Head of caudate nucleus (tissue), 42 donors: ENCODE data around the gene ADAT3.
"Not testable (repeated sequence)": the region's sequence is repeated elsewhere in the genome, so short reads cannot be mapped to it uniquely, and the experiment has no call there.

Experiments
- DNase-seq, 42 donors: peaks; one replicate each; pipeline versions ENCODE4 v3.0.0 to v3.0.0-alpha.2; 2020 to 2021; ENCODE audit warnings: mixed read lengths in 7 of 42
- intact Hi-C: fragments of 100-400 bp; cut with DNase I; formaldehyde crosslinking; loops from one replicate; pipeline ENCODE4 v1.15.0; 2022

Gene ADAT3

DNA sequence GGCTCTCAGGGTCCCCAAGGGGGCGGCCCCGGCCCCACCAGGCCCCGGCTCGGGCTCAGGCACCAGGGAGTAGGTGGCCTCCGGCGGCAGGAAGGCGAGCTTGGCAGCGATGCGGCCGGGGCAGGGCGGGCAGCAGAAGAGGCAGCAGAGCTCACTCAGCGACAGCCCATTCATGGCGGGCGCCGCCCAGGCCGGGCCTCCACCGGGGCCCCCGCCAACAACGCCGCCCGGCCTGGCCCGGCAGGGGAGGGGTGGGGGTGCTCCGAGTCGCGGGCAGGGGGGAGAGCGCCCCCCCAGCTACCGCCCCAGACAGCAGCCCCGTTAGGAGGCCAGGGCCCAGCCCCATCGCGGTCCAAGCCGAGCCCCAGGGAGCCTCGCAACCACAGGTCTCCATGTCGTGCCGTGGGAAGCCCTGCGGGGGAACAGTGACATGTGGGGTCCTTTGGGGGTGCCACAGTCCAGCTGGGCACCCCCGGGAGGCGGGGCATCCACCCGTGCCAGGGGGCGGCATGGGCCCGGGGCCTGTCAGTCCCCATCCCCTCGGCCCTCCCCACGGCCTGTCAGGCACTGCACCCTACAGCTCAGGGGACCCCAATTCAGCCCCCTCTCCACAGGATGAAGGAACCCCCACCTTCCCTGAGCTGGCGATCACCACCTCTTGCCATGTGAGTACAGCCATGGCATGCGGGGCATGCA is 23.7 kb upstream of the ADAT3 start:
- intact Hi-C loops, result not testable (repeated sequence)
- peak in 12 of 42 donors; percentile 24 to 71 (median 52) for DNase-seq

DNA sequence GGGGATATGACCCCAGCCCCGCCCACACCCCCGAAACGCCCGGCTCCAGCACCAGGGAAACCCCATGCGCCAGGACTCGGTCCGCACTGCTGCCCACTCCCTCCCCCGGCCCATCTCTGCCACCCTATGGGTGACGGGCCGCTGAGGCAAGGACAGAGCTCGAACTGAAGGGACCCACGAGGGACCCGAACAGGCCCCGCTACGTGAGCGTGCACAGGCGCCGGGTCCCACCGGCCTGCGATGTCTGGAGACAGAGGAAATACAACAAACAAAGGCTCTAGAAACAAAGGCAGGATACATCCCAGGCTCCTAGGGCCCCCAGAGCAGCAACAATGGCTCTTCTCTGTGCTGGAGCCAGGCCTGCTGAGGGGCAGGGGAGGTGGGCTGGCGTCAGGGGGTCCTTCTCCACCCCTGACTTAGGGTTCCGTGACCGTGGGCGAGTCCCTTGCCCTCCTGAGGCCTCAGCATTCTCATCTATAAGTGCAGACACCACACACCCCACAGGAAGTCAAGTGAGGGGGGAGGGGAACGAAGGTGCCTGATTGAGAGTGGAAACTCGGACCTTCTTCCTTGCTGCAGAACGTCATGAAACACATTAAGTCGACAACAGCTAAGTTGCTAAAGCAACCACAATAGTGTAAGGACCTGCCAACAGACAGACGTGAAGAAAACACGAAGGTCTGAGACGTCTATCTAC is 23.0 kb upstream of the ADAT3 start:
- DNase-seq, result peak in 26 of 42 donors; percentile 31 to 76 (median 57)
- intact Hi-C loops, result no loop called here

DNA sequence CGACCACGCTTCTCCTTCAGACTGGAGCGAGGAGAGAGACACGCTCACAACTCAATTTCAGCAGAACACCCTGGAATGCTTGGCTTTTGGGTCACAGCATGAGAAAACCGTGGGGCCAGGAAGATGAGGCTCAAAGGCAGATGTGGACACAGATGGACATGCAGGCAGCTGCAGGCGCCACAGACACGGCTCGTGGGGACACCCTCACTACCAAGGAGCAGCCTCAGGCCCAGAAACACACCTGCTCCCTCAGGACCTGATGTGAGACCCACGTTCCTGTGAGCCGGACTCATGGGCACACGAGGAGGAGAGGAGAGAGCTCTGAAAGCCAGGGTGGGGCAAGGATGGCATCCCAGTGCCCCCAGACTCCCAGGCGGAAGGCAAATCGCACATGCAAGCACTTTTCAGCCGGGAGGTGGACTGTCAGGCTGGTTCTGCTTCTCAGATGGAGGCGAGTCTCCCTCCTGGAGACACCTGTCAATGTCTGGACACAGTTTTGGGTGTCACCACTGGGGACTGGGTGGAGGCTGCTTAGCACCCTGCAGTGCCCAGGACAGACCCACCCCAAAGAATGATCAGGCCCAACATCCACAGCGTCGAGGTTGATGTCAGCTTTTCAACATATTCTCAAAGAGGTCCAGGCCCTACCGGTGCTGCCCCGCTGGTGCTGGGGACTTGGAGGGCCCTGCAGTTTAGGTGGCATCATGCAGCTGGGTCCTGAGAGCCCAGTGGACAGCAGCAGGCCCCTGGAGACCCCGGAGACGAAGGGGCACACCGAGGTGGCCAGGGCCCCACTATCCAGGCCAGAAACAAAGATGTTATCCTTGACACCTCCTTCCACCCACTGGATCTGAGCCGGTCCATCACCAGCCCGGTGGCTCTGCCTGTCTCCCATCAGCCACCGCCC is 22.2 kb upstream of the ADAT3 start:
- peak in 2 of 42 donors; percentile 31 to 41 for DNase-seq
- intact Hi-C loops, result no loop called here

DNA sequence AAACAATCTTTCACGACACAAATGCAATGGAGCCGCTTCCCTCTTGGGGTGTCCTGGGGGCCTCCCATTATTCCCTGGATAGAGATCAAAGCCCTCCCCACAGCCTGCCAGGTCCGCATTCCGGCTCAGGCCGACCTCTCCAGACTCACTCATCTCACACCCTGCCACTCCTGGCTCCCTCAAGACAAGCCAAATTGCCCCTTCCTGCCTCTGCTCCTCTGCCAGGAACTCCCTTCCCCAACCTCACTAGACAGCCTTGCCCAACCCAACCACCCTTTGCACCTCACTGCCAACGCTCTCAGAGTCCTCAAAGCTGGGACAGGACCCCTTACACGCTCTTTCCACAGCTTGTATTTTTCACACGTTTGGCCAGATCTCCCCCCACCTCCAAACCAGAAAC is 21.4 kb upstream of the ADAT3 start:
- intact Hi-C loops, result no loop called here
- DNase-seq, result no peak

DNA sequence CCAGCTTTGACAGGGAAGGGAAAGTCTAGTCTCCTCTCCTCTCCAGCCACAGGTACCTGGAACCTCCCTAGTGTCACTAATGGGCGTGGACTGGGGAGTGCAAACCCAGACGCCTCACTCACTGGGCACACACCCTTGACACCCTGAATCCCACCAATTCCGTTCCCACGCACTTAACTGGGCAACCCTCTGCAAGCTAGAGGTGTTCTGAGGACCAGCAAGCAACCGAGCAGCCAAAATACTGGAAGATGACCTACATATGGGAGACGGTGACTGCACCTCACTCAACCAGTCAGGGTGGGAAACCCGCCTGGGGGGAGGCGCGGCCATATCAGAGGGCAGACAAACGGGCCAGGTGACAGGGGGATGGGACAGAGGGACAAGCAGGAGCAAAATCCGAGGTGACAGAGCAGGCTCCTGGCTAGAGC is 20.9 kb upstream of the ADAT3 start:
- intact Hi-C loops, result no loop called here

DNA sequence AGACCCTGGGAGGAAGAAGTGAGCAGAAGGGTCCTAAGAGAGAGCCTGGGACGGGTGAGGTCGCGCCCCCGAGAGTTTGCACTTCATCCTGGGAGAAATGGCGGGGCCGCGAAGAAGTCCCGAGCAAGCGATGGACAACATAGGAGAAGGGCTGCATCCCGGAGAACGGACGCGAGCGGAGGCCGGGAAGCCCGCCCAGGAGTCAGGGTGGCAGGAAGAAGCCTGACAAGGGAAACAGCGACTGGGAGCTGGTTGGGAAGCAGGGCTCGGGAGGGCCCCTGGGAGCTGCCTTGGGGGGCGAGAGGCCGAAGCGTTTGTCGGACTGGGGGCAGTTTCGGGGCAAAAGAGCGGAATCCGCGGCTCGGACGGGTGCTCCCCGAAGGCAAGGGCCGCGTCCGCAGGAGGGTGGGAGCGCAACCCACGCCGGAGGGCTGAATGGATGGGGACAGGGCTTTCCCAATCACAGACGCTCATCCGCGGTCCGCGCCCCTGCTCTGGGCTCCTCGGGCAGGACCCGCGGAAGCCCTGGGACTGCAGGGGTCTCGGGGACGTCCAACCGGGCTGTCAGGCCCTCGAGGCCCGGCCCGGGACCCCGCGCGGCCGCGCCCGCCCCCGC is 20.4 kb upstream of the ADAT3 start:
- DNase-seq, result peak in 1 of 42 donors; percentile 34
- intact Hi-C loops, result no loop called here

More for the DNA sequence above, 20.9 kb upstream of the ADAT3 start:
- DNase-seq, result no peak

DNA sequence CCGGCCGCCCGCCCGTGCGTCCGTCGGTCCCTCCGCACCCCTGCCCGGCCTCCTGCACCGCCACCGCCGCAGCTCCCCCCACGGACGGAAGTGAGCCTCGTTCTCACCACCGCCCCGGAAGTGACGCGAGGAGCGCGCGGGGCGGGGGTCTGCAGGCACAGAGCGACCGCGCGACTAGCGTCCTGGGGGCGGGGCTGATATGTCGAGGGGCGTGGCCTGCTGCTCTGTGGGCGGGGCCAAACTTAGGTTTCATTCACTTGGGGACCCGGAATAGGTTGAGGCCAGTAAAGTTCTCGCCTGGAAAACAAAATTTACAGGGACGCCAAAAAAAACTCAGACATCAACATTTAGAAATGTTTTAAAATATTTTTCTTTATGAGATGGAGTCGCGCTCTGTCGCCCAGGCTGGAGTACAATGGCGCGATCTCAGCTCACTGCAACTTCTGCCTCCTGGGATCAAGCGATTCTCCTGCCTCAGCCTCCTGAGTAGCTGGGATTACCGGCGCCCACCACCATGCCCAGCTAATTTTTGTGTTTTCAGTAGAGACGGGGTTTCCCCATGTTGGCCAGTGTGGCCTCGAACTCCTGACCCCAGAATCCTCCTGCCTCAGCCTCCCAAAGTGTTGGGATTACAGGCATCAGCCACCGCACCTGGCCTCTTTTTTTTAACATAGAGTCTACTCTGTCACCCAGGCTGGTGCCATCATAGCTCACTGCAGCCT is 19.6 kb upstream of the ADAT3 start, which contains the start of gene ABHD17A:
ABHD17A (minus strand) TSS at position 99 of the 722 bp plus-strand sequence. CDS start 3,930 bp downstream, outside the sequence.
- DNase-seq, result peak; percentile 88 to 98 (median 95)
- intact Hi-C loops, result not testable (repeated sequence)

DNA sequence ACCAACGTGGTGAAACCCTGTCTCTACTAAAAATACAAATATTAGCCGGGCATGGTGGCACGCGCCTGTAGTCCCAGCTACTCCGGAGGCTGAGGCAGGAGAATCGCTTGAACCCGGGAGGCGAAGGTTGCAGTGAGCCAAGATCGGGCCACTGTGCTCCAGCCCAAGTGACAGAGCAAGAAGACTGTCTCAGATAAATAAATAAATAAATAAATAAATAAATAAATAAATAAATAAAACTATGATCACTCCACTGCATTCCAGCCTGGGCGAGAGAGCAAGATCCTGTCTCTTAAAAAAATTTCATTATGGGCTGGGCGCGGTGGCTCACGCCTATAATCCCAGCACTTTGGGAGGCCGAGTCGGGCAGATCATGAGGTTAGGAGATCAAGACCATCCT is 18.8 kb upstream of the ADAT3 start:
- DNase-seq, intact Hi-C loops: not testable (repeated sequence)

DNA sequence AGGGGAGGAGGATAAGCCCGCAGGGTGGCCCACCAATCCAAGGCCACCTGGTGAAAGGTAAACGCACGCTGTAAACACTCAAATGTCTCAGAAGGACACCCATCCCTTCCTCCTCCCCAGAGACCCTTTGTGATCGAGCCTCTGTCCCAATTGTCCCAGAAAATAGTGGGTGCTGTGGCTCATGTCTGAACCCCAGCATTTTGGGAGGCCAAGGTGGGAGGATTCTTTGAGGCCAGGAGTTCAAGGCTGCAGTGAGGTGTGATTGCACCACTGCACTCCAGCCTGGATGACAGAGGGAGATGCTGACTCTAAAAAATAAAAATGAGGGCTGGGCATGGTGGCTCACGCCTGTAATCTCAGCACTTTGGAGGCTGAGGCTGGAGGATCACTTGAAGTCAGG is 16.8 kb upstream of the ADAT3 start:
- no peak for DNase-seq
- intact Hi-C loops, result no loop called here

DNA sequence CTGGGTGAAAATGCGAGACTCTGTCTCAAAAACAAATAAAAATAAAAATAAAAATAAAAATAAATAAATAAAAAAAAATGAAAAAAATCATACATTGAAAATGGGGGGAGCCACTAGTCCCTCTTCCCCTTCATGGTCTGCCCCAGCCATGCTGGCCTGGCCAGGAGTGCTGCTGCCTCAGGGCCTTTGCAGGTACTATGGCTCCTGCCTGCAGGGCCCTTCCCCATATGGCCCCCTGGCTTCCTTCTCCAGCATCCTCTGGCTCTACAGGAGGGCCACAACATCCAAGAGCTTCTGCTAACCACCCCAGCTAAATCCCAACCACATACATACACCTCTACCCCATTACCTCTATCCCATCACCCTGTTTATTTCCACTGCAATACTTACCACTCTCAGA is 15.3 kb upstream of the ADAT3 start:
- DNase-seq, result no peak

DNA sequence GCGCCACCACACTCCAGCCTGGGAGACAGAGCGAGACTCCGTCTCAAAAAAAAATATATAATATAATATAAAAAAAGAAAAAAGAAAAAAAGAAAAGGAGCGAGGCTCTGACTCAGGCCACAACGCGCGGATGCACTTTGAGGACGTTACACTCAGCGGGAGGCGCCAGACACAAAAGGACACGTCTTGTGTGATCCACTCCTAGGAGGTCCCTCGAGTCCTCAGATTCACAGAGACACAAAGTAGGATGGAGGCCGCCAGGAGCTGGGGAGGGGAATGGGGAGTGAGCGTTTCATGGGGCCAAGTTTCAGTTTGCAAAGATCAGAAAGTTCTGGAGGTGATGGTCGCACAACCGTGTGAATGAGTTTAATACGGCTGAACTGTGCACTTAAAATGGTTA is 11.4 kb upstream of the ADAT3 start:
- no peak for DNase-seq
- intact Hi-C loops, result no loop called here

More for the DNA sequence above, 15.3 kb upstream of the ADAT3 start:
- intact Hi-C loops, result no loop called here

DNA sequence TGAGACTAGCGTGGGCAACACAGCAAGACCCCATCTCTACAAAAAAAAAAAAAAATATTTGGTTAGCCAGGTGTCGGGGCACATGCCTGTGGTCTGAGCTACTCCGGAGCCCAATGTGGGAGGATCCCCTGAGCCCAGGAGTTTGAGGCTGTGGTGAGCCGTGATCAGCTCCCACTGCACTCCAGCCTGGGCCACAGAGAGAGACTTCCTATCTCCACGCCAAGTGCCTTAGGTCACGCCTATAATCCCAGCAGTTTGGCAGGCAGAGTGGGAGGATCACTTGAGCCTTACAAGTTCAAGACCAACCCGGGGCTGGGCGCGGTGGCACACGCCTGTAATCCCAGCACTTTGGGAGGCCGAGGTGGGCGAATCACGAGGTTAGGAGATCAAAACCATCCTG is 8.7 kb upstream of the ADAT3 start:
- DNase-seq, result no peak
- intact Hi-C loops, result no loop called here

DNA sequence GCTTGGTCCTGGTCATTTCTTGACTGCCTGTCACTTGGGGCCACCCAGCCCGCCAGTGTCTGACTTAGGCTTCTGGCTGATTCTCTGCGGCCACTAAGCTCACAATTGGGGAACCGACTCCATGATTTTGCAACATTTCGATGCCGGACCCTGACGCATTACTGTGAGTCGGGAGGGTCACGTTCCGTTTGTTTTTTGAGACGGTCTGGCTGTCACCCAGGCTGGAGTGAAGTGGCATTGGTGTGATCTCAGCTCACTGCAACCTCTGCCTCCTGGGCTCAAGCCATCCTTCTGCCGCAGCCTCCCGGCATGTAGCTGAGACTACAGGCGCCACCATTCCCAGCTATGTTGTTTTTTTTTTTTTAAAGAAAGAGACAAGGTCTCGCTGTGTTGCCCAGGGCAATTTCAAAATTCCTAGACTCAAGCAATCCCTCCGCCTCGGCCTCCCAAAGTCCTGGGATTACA is 3.2 kb upstream of the ADAT3 start:
- DNase-seq, result peak in 21 of 42 donors; percentile 15 to 70 (median 40)
- intact Hi-C loops, result no loop called here

DNA sequence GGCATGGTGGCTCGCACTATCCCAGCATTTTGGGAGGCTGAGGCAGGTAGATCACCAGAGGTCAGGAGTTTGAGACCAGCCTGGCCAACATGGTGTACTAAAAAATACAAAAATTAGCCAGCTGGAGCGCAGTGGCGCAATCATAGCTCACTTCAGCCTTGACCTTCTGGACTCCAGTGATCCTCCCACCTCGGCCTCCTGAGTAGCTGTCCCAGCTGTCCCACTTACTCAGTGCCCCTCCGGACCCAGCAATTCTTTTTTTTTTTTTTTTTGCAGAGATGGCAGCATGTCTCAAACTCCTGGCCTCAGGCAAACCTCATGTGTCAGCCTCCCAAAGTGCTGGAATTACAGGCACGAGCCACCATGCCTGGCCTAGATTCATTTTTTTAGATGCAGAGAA is 2.3 kb upstream of the ADAT3 start:
- no peak for DNase-seq
- intact Hi-C loops, result no loop called here

DNA sequence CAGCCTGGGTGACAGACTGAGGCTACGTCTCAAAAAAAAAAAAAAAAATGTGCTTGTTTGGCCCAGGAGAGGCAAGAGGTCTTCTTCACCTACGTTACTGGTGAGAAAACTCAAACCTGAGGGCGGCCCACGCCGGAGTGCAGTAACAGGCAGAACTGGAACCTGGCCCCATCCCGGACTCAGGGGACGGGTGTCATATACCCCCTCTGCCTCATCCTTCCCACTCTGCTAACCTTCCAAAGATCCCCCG is 414 bp upstream of the ADAT3 start:
- DNase-seq, result no peak
- intact Hi-C loops, result no loop called here

DNA sequence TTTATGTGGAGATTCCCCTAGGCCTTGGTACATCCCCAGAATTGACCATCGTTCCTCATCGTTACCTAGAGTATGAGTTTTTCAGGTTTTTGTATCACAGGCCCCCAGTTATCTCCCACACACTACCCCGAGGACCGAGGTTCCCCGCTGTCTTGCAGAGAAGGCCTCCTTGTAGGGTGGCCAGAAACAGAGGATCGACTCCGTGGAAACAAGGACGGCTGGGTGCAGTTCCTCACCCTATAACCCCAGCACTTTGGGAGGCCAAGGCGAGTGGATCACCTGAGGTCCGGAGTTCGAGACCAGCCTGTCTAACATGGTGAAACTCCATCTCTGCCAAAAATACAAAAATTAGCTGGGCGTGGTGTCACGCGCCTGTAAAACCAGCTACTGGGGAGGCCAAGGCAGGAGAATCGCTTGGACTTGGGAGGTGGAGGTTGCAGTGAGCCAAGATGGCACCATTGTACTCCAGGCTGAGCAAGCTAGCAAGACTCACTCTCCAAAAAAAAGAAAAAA is 720 bp downstream of the ADAT3 start:
- intact Hi-C loops, result no loop called here
- DNase-seq, result no peak

DNA sequence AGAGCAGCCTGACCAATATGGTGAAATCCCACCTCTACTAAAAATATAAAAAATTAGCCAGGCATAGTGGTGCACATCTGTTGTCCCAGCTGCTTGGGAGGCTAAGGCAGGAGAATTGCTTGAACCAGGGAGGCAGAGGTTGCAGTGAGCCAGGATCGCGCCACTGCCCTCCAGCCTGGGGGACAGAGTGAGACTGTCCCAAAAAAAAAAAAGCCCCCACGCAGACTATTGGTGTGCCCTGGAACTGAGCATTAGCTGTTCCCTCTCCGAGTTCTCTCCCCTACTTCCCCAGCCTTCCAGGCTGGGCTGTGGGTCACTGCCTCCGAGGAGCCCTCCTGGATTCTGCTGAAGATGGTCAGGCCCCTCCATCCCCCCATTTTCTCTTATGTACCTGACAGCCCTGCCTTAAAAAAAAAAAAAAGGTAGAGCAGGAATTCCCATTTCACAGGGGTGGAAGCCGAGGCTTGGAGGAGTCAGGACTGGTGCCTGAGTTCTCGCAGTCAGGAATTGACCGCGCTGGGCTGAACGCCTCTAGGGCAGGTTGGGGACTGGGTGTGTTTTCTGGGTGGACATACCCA is 1.9 kb downstream of the ADAT3 start:
- intact Hi-C loops, result no loop called here
- no peak for DNase-seq
